ENCODE results near the gene SLC9A8. TPM values are rescaled to one million over a fixed set of nuclear protein-coding genes. Genes with fewer than 3 reads are reported as not detected.

SLC9A8 gene
- total and polyA plus RNA-seq, 4 donors = 7.8 to 21.1 (median 14.4) TPM

GRCh38 chr20:49791165-49791564 is 21.5 kb upstream of the SLC9A8 start:
- DNase-seq (no peak), ATAC-seq (ENCODE audit: insufficient read depth, low FRiP score) (no peak)
- peak overlapping the region in 1 of 2 donors; percentile 79 for H3K27ac ChIP-seq (ENCODE audit: low read depth in 1 of 2, low read length in 1 of 2)
- H3K36me3 ChIP-seq (ENCODE audit: control insufficient read depth in 4 of 4, insufficient read depth in 4 of 4, low read length in 4 of 4) = no peaks in the 10 kb centered on the region
- no peak overlapping the region for H3K4me3 ChIP-seq
- H3K9ac ChIP-seq (ENCODE audit: insufficient read depth in 1 of 2, low read length in 2 of 2) = no peak overlapping the region
- TF ChIP-seq CTCF (IDR thresholded peaks at IDR 0.05; ENCODE audit: control extremely low read depth, extremely low read depth) = no peak
- H3K27me3 ChIP-seq (ENCODE audit: control insufficient read depth in 3 of 3, insufficient read depth in 3 of 3, low read length in 2 of 3) = no peaks in the 10 kb centered on the region
- no peaks in the 10 kb centered on the region for H3K9me3 ChIP-seq (ENCODE audit: control insufficient read depth in 4 of 4, insufficient read depth in 3 of 4, low read length in 3 of 4)
- H3K4me1 ChIP-seq (ENCODE audit: control insufficient read depth in 5 of 5, insufficient read depth in 5 of 5, low read length in 5 of 5) = peaks cover 0 to 17% (median 0%) of the 10 kb centered on the region in 5 donors
- 42 to 69% methylated on average over 2 of the region's 2 CpGs for WGBS, 2 donors

- no peaks in the 10 kb centered on the region for H3K36me3 ChIP-seq (ENCODE audit: control insufficient read depth in 4 of 4, insufficient read depth in 4 of 4, low read length in 4 of 4)
- H3K4me3 ChIP-seq = no peak overlapping the region
- no peaks in the 10 kb centered on the region for H3K27me3 ChIP-seq (ENCODE audit: control insufficient read depth in 3 of 3, insufficient read depth in 3 of 3, low read length in 2 of 3)
- no peak for DNase-seq
- H3K27ac ChIP-seq (ENCODE audit: low read depth in 1 of 2, low read length in 1 of 2) = no peak overlapping the region
- ATAC-seq (ENCODE audit: insufficient read depth, low FRiP score) = no peak
- TF ChIP-seq CTCF (IDR thresholded peaks at IDR 0.05; ENCODE audit: control extremely low read depth, extremely low read depth) = no peak
- WGBS, 2 donors = 46 to 79% methylated on average over 1 of the region's 1 CpG
- peaks cover 0 to 17% (median 0%) of the 10 kb centered on the region in 5 donors for H3K4me1 ChIP-seq (ENCODE audit: control insufficient read depth in 5 of 5, insufficient read depth in 5 of 5, low read length in 5 of 5)
- no peak overlapping the region for H3K9ac ChIP-seq (ENCODE audit: insufficient read depth in 1 of 2, low read length in 2 of 2)
- H3K9me3 ChIP-seq (ENCODE audit: control insufficient read depth in 4 of 4, insufficient read depth in 3 of 4, low read length in 3 of 4) = no peaks in the 10 kb centered on the region
These were observed 20.6 kb upstream of the SLC9A8 start for GRCh38 chr20:49792006-49792405.

- H3K9ac ChIP-seq (ENCODE audit: insufficient read depth in 1 of 2, low read length in 2 of 2) = no peak overlapping the region
- H3K27ac ChIP-seq (ENCODE audit: low read depth in 1 of 2, low read length in 1 of 2) = no peak overlapping the region
- no peak overlapping the region for H3K4me3 ChIP-seq
- H3K4me1 ChIP-seq (ENCODE audit: control insufficient read depth in 5 of 5, insufficient read depth in 5 of 5, low read length in 5 of 5) = peaks cover 0 to 17% (median 0%) of the 10 kb centered on the region in 5 donors
- no peaks in the 10 kb centered on the region for H3K9me3 ChIP-seq (ENCODE audit: control insufficient read depth in 4 of 4, insufficient read depth in 3 of 4, low read length in 3 of 4)
- ATAC-seq (ENCODE audit: insufficient read depth, low FRiP score) = no peak
- no peak for DNase-seq
- 92 to 95% methylated on average over 3 of the region's 3 CpGs for WGBS, 2 donors
- no peaks in the 10 kb centered on the region for H3K36me3 ChIP-seq (ENCODE audit: control insufficient read depth in 4 of 4, insufficient read depth in 4 of 4, low read length in 4 of 4)
- H3K27me3 ChIP-seq (ENCODE audit: control insufficient read depth in 3 of 3, insufficient read depth in 3 of 3, low read length in 2 of 3) = no peaks in the 10 kb centered on the region
- no peak for TF ChIP-seq CTCF (IDR thresholded peaks at IDR 0.05; ENCODE audit: control extremely low read depth, extremely low read depth)
These were observed 20.0 kb upstream of the SLC9A8 start for GRCh38 chr20:49792611-49793010.
